GM10266 (cell line): ENCODE data around the gene NAV2.

ENCODE experiments used
- DNase-seq: peaks from one replicate; pipeline ENCODE4 v3.0.0; 2012; ENCODE audit errors: extremely low spot score
- TF ChIP-seq, protein P1 (sequence below): IDR thresholded peaks from 2 replicates; pipeline ENCODE4 v1.5.1; 2012; ENCODE audit warnings: mild to moderate bottlenecking, low read depth; ENCODE audit not compliant: control insufficient read depth, insufficient read depth; ENCODE audit errors: missing control alignments

The NAV2 gene

DNA sequence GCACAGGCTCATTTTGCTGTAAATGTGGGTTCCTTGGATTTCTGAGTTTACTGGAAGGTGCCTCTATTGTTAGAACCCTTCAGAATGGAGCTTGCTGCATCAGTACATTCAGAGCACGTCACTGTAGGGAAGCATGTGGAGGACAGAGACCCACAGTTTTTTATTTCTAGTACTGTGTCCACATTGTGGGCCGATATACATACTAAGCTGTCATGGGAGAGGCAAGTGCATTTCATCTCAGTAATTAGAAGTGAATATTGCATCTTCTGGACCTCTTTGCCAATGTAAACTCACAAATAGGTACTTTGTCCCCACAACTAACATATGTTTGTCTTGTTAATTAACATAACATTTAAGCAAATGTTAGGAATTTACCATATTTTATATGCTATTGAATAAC, 139.7 kb downstream of the NAV2 start:
- TF ChIP-seq, protein P1, sequence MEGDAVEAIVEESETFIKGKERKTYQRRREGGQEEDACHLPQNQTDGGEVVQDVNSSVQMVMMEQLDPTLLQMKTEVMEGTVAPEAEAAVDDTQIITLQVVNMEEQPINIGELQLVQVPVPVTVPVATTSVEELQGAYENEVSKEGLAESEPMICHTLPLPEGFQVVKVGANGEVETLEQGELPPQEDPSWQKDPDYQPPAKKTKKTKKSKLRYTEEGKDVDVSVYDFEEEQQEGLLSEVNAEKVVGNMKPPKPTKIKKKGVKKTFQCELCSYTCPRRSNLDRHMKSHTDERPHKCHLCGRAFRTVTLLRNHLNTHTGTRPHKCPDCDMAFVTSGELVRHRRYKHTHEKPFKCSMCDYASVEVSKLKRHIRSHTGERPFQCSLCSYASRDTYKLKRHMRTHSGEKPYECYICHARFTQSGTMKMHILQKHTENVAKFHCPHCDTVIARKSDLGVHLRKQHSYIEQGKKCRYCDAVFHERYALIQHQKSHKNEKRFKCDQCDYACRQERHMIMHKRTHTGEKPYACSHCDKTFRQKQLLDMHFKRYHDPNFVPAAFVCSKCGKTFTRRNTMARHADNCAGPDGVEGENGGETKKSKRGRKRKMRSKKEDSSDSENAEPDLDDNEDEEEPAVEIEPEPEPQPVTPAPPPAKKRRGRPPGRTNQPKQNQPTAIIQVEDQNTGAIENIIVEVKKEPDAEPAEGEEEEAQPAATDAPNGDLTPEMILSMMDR: no peak

DNA sequence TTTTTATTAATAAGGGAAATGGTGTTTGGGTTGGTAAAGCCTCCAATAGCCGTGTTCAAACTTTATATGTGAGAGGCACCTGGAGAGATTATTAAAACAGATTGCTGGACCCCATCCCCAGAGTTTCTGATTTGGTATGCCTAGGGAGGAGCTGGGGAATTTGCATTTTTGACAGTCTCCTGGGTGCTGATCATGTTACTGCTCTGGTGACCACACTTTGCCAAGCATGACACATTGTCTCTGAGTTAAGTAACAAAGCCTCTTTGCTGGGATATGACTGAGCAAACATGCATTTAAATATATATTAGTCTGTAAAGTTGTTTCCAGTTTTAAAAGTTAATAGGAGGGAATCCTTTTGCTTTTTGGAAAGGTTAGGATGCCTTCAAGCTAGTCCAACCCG, 140.4 kb downstream of the NAV2 start:
- TF ChIP-seq, protein P1: no peak
- DNase-seq: no peak

More for the DNA sequence above, 139.7 kb downstream of the NAV2 start:
- no peak for DNase-seq

DNA sequence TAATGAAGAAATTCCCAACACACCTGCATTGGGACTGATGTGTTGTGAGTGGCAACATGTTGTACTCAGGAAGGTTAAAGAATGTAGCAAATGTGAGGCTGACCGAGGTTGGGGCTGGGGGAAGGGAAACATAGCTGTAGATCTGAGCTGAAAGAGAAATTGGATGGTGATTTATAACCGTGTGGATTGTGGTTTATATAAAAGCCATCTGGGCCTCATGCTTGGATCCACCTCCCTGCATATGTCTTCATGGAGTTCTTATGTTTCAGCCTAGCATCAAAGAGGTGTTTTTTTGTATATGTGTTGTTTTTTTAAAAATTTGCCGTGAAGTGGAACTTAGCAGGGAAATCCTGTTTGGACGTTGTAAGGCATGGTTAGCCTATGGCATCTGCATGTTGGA, 141.3 kb downstream of the NAV2 start:
- no peak for DNase-seq
- TF ChIP-seq, protein P1: no peak

DNA sequence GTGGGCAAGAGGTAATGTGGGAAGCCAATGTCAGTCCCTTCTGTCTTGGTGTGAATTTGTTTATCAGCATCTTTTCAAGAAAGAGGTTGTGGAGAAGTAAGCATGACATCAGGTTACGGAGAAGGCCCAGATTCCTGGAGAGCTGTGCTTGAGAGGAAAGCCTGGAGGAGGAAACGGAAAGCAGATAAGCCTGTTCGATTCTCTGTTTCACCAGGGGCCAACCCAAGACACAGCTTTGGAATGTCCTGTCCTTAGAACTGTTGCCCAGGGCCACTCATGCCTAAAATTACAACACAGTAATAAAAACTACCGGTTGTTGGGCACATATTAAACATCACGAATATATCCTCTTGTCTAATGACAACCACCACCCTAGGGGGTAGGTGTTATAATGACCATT, 148.5 kb downstream of the NAV2 start:
- TF ChIP-seq, protein P1: no peak

DNA sequence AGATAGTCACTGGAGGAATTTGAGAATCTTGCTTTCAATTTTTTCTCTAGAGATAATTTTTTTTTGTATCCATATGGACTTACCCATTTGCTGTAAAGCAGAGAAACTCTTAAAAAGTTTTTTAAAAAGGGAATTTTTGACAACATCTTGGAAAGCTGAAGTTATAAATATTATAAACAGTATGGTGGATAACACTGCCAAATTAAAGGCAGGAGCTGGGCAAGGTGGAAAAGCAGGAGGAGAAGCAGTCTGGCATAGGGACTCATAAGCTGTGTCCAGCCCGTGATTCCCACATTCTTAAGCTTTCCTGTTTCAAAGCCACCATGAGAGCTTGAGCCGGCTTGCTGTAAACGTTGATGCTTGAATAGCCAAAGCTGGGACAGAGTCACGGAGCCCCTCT, 149.5 kb downstream of the NAV2 start:
- TF ChIP-seq, protein P1: no peak
- DNase-seq: no peak

More for the DNA sequence above, 148.5 kb downstream of the NAV2 start:
- no peak for DNase-seq

DNA sequence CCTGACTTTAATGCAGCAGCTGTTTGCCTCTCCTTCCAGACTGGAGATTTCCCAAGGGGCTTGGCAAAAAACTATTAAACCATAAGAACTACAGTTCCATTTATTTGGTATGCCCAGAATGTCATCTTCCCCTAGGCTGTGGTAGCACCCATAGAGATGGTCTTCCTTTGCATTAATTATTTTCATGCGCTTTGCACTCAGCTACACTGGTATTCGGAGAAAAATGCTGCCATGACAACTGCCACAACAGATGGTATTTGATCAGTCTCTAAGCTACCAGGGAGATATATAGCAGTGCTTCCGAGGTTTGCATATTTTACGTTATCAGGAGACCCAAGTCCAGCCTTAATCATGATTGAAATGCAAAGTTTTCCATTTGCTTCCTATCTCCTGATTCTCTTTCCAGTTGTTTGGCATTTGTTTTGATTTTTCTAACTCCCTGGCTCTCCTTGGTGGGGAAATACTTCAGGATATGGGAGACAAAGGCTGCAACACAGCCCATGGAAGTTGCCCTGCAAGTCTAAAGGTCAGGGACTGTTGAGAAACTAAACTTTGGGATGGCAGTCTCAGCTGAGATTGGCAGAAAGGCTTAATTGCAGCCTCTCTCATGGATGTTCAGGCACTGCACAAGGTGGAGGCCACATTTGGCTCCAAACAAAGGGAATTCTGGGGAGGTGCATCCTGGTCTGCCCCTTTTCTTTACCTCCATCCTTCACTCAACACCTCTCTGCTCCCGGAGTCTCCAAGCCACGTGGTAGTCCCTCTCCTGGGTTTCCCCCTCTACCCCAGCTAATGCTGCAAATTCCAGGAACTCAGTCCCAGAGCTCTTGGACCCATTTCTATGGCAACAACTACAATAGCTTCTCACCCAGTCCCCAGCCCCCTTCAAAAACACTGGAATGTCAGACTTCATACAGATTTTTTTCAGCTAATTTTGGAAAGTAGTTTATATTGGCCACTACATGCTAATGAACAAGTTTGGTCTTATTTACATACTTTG, 151.8 kb downstream of the NAV2 start:
- no peak for DNase-seq
- TF ChIP-seq, protein P1: no peak

DNA sequence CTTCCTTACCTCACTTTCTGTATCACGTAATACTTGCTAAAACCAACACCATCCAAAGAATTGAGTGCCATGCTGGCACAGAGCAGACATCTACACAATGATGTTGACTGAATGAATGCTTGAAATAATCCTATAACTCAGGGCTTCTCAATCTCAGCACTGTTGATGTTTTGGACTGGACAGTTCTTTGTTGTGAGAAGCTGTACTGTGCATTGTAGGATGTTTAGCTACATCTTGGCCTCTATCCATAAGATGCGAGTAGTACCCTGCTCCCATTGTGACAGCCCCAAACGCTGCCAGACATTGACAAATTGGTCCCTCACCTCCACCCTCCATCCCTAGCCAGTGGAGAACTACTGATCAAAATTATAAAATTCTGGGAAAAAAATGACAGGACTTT, 153.4 kb downstream of the NAV2 start:
- TF ChIP-seq, protein P1: no peak
- no peak for DNase-seq
